CD4-positive, alpha-beta T cell treated with Interleukin-6 at 100 ng/mL for 8 hours (primary cell): Measurements from ENCODE around the gene TP53RK.
"Not testable (repeated sequence)": the region's sequence is repeated elsewhere in the genome, so short reads cannot be mapped to it uniquely, and the experiment has no call there.

ENCODE experiments used
- DNase-seq: peaks from one replicate; pipeline ENCODE4 v3.0.0-alpha.2; 2020; ENCODE audit warnings: mixed read lengths, low spot score

Gene TP53RK

DNA sequence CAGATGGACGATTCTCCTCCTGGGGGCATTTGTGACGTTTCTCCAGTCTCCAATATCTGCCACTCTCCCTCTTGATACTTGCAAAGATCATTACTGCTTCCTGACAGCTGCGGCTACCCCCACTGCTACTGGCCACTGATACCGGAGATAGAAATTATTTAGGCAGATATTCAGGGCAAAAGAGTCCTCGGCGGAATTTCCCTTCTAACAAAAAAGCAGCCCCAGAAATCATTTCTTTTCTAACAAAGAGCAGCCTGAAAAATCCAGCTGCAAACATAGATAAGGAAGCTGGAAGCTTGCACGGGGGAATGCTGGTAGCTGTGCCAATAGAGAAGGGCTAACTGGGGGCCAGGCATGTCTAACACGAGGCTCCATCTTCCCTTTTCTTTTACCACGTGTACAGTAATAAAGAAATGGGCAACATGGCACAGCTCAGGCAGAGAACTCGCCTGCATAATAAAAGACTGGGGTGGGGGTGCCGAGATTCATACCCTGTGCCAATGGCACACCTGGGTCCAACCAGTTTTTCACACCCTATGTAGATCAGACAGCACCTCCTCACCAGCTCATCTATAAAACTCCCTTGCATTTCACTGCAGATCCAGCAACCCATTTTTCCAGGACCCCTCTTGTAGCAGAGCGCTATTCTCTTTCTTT is 6.1 kb downstream of the TP53RK start:
- DNase-seq = no peak

DNA sequence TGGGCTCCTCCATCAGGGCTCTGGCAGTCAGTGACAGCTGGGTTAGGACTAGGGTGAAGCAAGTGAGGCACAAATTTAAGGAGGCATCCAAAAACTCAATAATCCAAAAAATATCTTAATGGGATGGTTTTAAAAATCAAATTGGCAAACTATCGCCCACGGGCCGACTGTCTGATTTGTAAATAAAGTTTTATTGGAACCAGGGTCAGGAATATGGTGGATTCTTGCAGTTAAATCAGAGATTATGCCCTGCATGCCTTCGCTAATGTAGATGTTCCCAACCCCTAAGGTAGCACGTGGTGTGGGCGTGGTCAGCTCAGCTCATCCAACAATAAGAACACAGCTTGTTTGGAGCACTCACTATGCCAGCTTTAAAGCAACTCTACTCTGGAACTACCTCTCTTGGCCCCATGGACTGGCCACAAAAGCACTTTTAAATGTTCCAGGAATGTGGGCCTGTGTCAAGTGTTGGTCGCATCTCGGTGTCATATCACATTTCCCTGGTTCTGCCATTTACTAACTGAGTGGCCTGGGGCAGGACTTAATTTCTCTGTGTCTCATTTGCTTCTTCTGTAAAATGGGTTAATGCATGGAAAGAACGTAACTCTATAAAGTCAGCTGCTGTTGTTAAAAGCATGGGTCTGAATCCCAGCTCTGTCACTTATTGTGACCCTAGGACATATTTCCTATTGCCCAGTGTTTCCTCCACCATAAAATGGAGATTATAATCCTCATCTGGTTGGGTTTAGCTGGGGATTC is 7.0 kb downstream of the TP53RK start:
- DNase-seq = no peak

- DNase-seq = peak; percentile 57
Measured at GRCh38 chr20:46681032-46681854, 8.0 kb downstream of the TP53RK start.

DNA sequence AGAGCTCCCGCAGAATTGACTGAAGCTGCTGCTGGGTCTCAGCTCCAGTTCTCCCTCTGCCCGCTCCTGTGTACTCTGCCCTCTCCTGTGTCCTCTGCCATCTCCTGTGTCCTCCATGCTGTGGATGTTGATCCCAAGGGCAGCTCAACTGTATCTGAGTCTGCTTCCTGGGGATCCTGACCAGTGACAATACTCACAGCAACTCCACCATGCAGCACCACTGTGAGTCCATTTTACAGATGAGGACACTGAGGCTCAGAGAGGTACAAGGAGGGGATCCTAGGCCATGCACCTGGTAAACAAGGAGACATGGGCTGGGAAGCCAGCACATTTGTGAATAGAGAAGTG is 8.6 kb downstream of the TP53RK start:
- DNase-seq = no peak

GRCh38 chr20:46678516-46678915 is 10.7 kb downstream of the TP53RK start:
- no peak for DNase-seq

GRCh38 chr20:46677608-46678007 is 11.6 kb downstream of the TP53RK start:
- no peak for DNase-seq

GRCh38 chr20:46676649-46677316 is 12.5 kb downstream of the TP53RK start:
- not testable (repeated sequence) for DNase-seq

DNA sequence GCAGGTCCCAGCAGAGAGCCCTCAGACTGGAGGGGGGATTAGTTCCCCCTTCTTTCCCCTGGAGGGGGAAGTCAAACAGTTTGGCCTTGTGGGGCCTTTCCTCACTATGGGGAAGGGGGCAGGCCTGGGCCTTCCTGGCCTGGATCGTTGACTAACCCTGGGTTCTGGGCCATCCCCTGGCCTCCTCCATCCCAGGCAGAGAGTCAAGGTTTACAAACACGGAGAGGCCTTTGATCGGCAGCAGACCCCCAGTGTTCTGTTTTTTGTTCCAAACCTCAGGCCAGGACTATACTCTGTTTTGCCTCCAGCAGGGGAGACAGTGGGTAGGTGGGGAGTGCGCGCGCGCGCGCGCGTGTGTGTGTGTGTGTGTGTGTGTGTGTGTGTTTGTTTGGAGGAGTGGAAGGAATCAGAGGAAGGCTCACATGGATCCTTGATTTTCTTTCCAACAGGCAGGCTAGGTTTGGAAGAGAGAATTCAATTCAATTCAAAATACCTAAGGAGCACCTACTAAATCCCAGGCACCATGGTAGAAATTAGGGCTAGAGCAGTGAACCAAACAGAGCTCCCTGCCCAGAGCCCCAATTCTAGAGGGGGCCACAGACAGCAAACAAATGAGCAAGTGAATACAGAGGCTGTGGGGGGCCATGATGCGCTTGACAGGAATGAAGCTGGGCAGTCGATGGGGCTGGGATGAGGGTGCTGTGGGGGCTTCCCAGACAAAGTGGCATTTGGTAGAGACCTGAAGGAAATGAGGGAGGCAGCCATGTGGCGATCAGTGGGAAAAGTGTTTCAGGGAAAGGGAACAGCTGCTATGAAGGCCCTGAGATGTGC is 14.8 kb downstream of the TP53RK start:
- DNase-seq = no peak

- DNase-seq = no peak
Measured at GRCh38 chr20:46673394-46674252, 15.6 kb downstream of the TP53RK start.

GRCh38 chr20:46672543-46673148 is 16.6 kb downstream of the TP53RK start:
- DNase-seq = no peak

- no peak for DNase-seq
Measured at GRCh38 chr20:46671866-46672542, 17.2 kb downstream of the TP53RK start.

DNA sequence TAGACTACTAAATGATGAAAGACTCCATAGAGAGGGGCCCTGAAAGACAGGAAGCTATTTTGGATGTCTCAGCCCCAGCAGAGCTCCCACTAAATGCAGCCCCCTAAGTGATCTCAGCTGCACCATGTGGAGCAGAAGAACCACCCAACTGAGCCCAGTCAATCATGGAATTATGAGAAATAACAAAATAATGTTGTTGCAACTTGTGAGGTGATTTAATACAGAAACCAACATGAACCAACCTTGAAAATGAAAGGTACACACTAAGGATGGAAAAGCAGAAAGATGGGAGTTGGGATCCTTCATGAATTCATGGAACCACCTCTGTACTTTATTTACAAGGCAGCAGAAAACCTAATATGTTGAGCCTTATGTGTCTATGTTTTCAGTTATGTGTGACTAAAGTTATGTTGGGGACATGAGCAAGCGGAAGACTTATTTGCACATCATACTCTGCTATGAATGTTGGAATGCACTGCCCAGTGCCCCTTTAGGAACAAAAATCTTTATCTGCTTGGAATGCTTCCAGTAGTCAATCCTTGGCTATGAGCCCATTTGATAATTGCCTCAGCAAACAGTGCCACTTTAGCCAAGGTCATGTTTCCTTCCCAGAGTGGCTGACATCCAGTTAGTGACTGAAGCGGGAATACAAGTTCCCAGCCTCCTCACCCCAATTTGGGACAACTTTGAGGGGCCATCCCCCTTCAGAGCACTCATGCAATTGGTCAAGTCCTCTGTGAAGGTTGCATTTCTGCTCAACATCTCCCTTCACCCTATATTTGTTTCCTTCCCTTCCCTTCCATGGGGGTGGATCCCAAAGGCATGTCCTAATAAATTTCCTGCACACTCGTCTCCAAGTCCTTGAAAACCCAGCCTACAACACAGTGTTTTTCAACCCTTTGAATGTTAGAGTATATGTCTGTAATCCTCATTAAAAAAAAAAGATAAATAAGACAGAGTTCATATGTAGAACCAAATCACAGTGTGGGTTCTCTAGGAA is 18.4 kb downstream of the TP53RK start:
- DNase-seq = no peak

GRCh38 chr20:46670228-46670584 is 19.0 kb downstream of the TP53RK start:
- DNase-seq = no peak

- no peak for DNase-seq
Measured at GRCh38 chr20:46666818-46667515, 22.3 kb downstream of the TP53RK start.

- DNase-seq = no peak
Measured at GRCh38 chr20:46666306-46666705, 22.9 kb downstream of the TP53RK start.

DNA sequence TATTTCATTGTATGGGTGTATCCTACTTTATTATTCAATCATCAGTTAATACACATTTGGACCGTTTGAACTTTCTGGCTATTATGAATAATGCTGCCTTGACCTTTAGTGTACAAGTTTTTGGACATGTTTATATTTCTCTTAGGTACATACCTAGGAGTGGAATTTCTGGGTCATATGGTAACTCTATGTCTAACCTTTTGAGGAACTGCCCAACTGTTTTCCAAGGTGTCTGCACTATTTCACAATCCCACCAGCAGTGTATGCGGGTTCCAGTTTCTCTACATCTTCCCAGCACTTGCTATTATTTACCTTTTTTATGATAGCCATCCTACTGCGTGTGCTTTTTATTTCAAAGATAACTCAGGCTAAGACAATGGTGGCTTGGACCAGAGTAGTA is 23.6 kb downstream of the TP53RK start:
- DNase-seq = no peak

DNA sequence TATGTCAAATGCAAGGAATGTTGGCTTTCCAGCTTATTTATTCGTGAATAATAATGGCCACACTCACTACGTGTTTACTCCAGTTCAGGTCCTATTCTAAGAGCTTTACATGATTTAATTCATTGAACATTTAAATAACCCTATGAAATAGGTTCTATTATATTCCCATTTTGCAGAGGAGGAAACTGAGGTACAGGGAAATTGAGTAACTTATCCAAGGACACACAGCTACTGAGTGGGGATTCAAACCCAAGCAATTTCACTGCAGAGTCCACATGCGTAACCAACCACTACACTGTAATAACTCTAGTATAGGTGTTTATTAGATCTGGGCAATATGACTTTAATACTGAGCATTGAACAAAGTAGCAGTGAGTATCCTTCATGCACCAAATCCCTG is 25.7 kb downstream of the TP53RK start:
- no peak for DNase-seq

GRCh38 chr20:46661659-46662058 is 27.6 kb downstream of the TP53RK start:
- DNase-seq = no peak
